Hypothalamus (tissue), 51 donors: ENCODE measurements around the gene CELF2.

Experiments used
- DNase-seq, 51 donors: peaks; one replicate each; lab custom pipeline; 2025; lab: John Stamatoyannopoulos, UW

Gene CELF2

GRCh38 chr10:11280187-11280932 lies 262.7 kb downstream of the CELF2 start:
- no peak for DNase-seq

- no peak for DNase-seq
Measured at GRCh38 chr10:11282156-11282555, 264.5 kb downstream of the CELF2 start.

- no peak for DNase-seq
Measured at GRCh38 chr10:11282661-11283060, 265.0 kb downstream of the CELF2 start.

- no peak for DNase-seq
Measured at GRCh38 chr10:11284291-11285085, 266.8 kb downstream of the CELF2 start.

GRCh38 chr10:11285171-11285570 lies 267.5 kb downstream of the CELF2 start:
- DNase-seq = no peak

GRCh38 chr10:11286261-11286852 lies 268.7 kb downstream of the CELF2 start:
- no peak for DNase-seq

- no peak for DNase-seq
Measured at GRCh38 chr10:11288302-11288701, 270.6 kb downstream of the CELF2 start.

- no peak for DNase-seq
Measured at GRCh38 chr10:11290156-11290890, 272.7 kb downstream of the CELF2 start.

- DNase-seq = no peak
Measured at GRCh38 chr10:11292576-11293302, 275.1 kb downstream of the CELF2 start.

GRCh38 chr10:11293332-11293731 lies 275.7 kb downstream of the CELF2 start:
- DNase-seq = no peak

- no peak for DNase-seq
Measured at GRCh38 chr10:11294831-11295450, 277.3 kb downstream of the CELF2 start.

GRCh38 chr10:11295492-11295891 lies 277.8 kb downstream of the CELF2 start:
- DNase-seq = no peak

GRCh38 chr10:11297136-11297535 lies 279.5 kb downstream of the CELF2 start:
- no peak for DNase-seq

- no peak for DNase-seq
Measured at GRCh38 chr10:11298116-11298515, 280.4 kb downstream of the CELF2 start.

- DNase-seq = no peak
Measured at GRCh38 chr10:11299125-11299524, 281.5 kb downstream of the CELF2 start.

GRCh38 chr10:11300026-11300425 lies 282.4 kb downstream of the CELF2 start:
- DNase-seq = no peak

- DNase-seq = no peak
Measured at GRCh38 chr10:11300563-11300962, 282.9 kb downstream of the CELF2 start.

GRCh38 chr10:11301571-11302111 lies 284.0 kb downstream of the CELF2 start:
- DNase-seq = peak in 6 of 51 donors; percentile 13 to 40 (median 16)

GRCh38 chr10:11302181-11302580 lies 284.5 kb downstream of the CELF2 start:
- DNase-seq = no peak
